Sigmoid colon (tissue), 7 donors: ENCODE data around the gene FBXW8. TPM values are rescaled to one million over a fixed set of nuclear protein-coding genes. Genes with fewer than 3 reads are reported as not detected.

Experiments
- DNase-seq: peaks from one replicate; pipeline ENCODE4 v3.0.0-alpha.2; 2019
- H3K27ac ChIP-seq, 4 donors: fragments of 200-600 bp; sonication (generic); one replicate each; pipeline ENCODE4 v1.5.1; 2016 to 2019; ENCODE audit warnings: mild to moderate bottlenecking in 1 of 4
- H3K27me3 ChIP-seq, 3 donors: fragments of 200-600 bp; sonication (generic); one replicate each; pipeline ENCODE4 v1.5.1; 2019; ENCODE audit warnings: mild to moderate bottlenecking in 1 of 3
- H3K36me3 ChIP-seq, 4 donors: fragments of 200-600 bp; sonication (generic); one replicate each; pipeline ENCODE4 v1.5.1; 2016 to 2019
- H3K4me1 ChIP-seq, 4 donors: fragments of 200-600 bp; sonication (generic); one replicate each; pipeline ENCODE4 v1.5.1; 2017 to 2019
- H3K4me3 ChIP-seq, 4 donors: fragments of 200-600 bp; sonication (generic); one replicate each; pipeline ENCODE4 v1.5.1; 2017 to 2019; ENCODE audit warnings: mild to moderate bottlenecking in 2 of 4, moderate library complexity in 1 of 4
- H3K9me3 ChIP-seq, 4 donors: fragments of 200-600 bp in 3 of 4; sonication (generic) in 3 of 4; one replicate each; pipeline versions ENCODE4 v1.5.1 to v1.6.1; 2013 to 2019
- CTCF ChIP-seq, 4 experiments: fragments of 450-650 bp in 3 of 4; fragments of 200-600 bp in 1 of 4; IDR thresholded peaks; one replicate each; pipeline ENCODE4 v1.5.1; 2016 to 2019; ENCODE audit warnings: antibody characterized with exemption in 4 of 4, mild to moderate bottlenecking in 3 of 4, moderate library complexity in 2 of 4
- EP300 ChIP-seq, 4 donors: sonication (generic); formaldehyde crosslinking; IDR thresholded peaks; one replicate each; pipeline ENCODE4 v1.6.1; 2017; ENCODE audit warnings: antibody characterized with exemption in 4 of 4
- POLR2A ChIP-seq, 2 donors: fragments of 450-650 bp; IDR thresholded peaks; one replicate each; pipeline ENCODE4 v1.6.1; 2016; ENCODE audit warnings: antibody characterized with exemption in 2 of 2, mild to moderate bottlenecking in 2 of 2, moderate library complexity in 2 of 2
- POLR2AphosphoS5 ChIP-seq, 4 donors: sonication (generic); formaldehyde crosslinking; IDR thresholded peaks; one replicate each; pipeline ENCODE4 v1.6.1; 2017; ENCODE audit warnings: antibody characterized with exemption in 4 of 4
- WGBS, 2 donors: extraction: QIAGEN DNeasy Blood & Tissue Kit; methylation state at CpG; one replicate each; pipeline ENCODE4 v1.1.7; 2013; 5-methylcytosine and 5-hydroxymethylcytosine counted together
- intact Hi-C: fragments of 100-400 bp; cut with DNase I; formaldehyde crosslinking; loops from one replicate; pipeline ENCODE4 v1.15.1; 2023
- polyA plus RNA-seq, 3 donors: library from polyadenylated mRNA; stranded (reverse); fragments of 200-250 nt; gene quantifications; one replicate each; pipeline ENCODE4 v1.2.3, GENCODE V29; 2013
- total RNA-seq, 4 donors: library from RNA; depleted of rRNA; stranded (reverse); fragments of >200 nt; gene quantifications; one replicate each; pipeline ENCODE4 v1.1.0, GENCODE V29; 2016
- donor health status: healthy with polysubstance abuse.
- donor health status: Bipolar disorder and iron deficiency.
- donor health status: healthy.

FBXW8 gene
- total and polyA plus RNA-seq, 7 donors, result 2.3 to 19.1 (median 7.7) TPM

GRCh38 chr12:117037289-117038022, 126.7 kb downstream of the FBXW8 start:
- intact Hi-C loops, result no loop called here
- Histone ChIP-seq H3K27me3 (peaks cover 9 to 69% (median 37%) of the 10 kb centered on the region in 3 donors), H3K27ac (no peak overlapping the region), H3K4me3 (no peak overlapping the region), H3K9me3 (no peaks in the 10 kb centered on the region), H3K4me1 (peaks cover 0 to 14% (median 13%) of the 10 kb centered on the region in 4 donors), H3K36me3 (no peaks in the 10 kb centered on the region)
- peak; percentile 68 for DNase-seq
- TF ChIP-seq EP300 (IDR thresholded peaks at IDR 0.05) (no peak), POLR2AphosphoS5 (IDR thresholded peaks at IDR 0.05) (no peak), CTCF (IDR thresholded peaks at IDR 0.05) (no peak), POLR2A (IDR thresholded peaks at IDR 0.05) (no peak)
- WGBS, 2 donors, result 41 to 73% methylated on average over 22 of the region's 22 CpGs

- no peak overlapping the region for H3K4me3 ChIP-seq
- intact Hi-C loops, result no loop called here
- TF ChIP-seq POLR2A (IDR thresholded peaks at IDR 0.05) (no peak), POLR2AphosphoS5 (IDR thresholded peaks at IDR 0.05) (no peak), CTCF (IDR thresholded peaks at IDR 0.05) (no peak), EP300 (IDR thresholded peaks at IDR 0.05) (no peak)
- H3K36me3 ChIP-seq, result no peaks in the 10 kb centered on the region
- peak; percentile 64 for DNase-seq
- WGBS, 2 donors, result 86 to 92% methylated on average over 15 of the region's 15 CpGs
- H3K9me3 ChIP-seq, result no peaks in the 10 kb centered on the region
- H3K27ac ChIP-seq, result no peak overlapping the region
- H3K27me3 ChIP-seq, result peaks cover 7 to 65% (median 36%) of the 10 kb centered on the region in 3 donors
- H3K4me1 ChIP-seq, result peaks cover 0 to 7% (median 6%) of the 10 kb centered on the region in 4 donors
These were observed 127.4 kb downstream of the FBXW8 start for GRCh38 chr12:117038023-117038680.

GRCh38 chr12:117038919-117039318, 128.2 kb downstream of the FBXW8 start:
- H3K27ac ChIP-seq, result no peak overlapping the region
- no peaks in the 10 kb centered on the region for H3K9me3 ChIP-seq
- no peaks in the 10 kb centered on the region for H3K4me1 ChIP-seq
- H3K36me3 ChIP-seq, result no peaks in the 10 kb centered on the region
- no peak overlapping the region for H3K4me3 ChIP-seq
- intact Hi-C loops, result no loop called here
- no peak for DNase-seq
- H3K27me3 ChIP-seq, result peaks cover 0 to 57% (median 32%) of the 10 kb centered on the region in 3 donors
- TF ChIP-seq EP300 (IDR thresholded peaks at IDR 0.05), result no peak
- no peak for TF ChIP-seq CTCF (IDR thresholded peaks at IDR 0.05)
- TF ChIP-seq POLR2A (IDR thresholded peaks at IDR 0.05), result no peak
- TF ChIP-seq POLR2AphosphoS5 (IDR thresholded peaks at IDR 0.05), result no peak
- WGBS, 2 donors, result 91 to 94% methylated on average over 24 of the region's 24 CpGs

DNA sequence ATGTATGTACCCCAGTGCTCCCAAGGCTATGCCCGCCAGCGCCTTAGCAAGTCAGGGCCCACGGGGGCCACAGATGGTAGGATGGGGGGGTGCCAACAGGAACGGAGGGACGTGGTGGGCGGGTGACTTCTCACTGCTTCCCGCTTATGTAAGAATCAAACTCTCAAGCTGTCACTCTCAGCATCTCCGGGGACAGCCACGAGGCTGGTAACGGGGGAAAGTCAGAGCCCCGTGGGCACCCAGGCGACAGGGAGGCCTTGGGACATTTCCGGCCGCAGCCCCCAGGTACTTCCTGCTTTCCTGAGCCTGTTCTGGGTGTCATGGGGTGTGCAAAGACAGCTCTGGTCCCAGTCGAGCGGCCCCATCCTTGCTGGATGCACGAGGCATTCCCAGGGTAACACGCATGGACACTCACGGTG, 129.2 kb downstream of the FBXW8 start:
- Histone ChIP-seq H3K27me3 (peaks cover 0 to 48% (median 22%) of the 10 kb centered on the region in 3 donors), H3K4me3 (no peak overlapping the region), H3K4me1 (no peaks in the 10 kb centered on the region), H3K27ac (no peak overlapping the region), H3K9me3 (no peaks in the 10 kb centered on the region), H3K36me3 (no peaks in the 10 kb centered on the region)
- no peak for DNase-seq
- WGBS, 2 donors, result 87 to 91% methylated on average over 19 of the region's 19 CpGs
- intact Hi-C loops, result no loop called here
- TF ChIP-seq EP300 (IDR thresholded peaks at IDR 0.05) (no peak), POLR2AphosphoS5 (IDR thresholded peaks at IDR 0.05) (no peak), CTCF (IDR thresholded peaks at IDR 0.05) (no peak), POLR2A (IDR thresholded peaks at IDR 0.05) (no peak)
